Mucosa of gallbladder (tissue), 1 donor: ENCODE results near the gene NBPF3. TPM values are rescaled to one million over a fixed set of nuclear protein-coding genes. Genes with fewer than 3 reads are reported as not detected.
"Not testable (repeated sequence)": the region's sequence is repeated elsewhere in the genome, so short reads cannot be mapped to it uniquely, and the experiment has no call there.

ENCODE experiments used
- DNase-seq: peaks from one replicate; pipeline ENCODE4 v3.0.0-alpha.2; 2020; ENCODE audit warnings: low spot score
- total RNA-seq: library from RNA; stranded (reverse); gene quantifications from one replicate; pipeline ENCODE4 v1.2.1, GENCODE V29; 2021
- donor health status: DM: no; HTN: no; CAD: no.

The NBPF3 gene
- total RNA-seq, 1 donor from 2014 or later = 16.4 TPM

DNA sequence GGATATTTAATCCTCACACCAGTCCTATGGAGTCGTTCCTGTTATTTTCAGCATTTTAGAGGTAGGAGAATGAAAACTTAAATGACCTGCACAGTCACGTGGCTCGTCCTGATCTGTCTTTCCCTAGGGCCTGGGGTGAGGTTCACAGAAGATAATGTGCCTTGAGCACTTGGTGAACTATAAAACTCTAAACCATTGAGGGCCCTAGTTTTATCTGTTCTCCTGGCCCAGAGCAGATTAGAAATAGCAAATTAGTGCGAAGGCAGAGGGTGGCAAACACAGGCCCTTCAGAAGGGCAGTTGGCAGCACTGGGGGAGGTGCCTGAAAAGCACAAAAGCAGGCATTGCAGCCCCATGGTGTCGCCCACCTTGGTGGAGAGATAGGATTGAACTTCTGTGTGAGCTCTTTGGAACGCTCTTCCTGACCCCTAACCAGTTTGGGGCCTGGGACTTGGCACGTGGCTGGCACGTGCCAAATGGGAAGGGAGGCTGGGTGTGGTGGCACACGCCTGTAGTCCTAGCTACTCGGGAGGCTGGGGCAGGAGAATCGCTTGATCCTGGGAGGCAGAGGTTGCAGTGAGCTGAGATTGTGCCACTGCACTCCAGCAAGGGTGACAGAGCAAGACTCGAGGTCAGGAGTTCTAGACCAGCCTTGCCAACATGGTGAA, 1.2 kb upstream of the NBPF3 start:
- DNase-seq = not testable (repeated sequence)

GRCh38 chr1:21439345-21439720, 604 bp upstream of the NBPF3 start:
- no peak for DNase-seq

DNA sequence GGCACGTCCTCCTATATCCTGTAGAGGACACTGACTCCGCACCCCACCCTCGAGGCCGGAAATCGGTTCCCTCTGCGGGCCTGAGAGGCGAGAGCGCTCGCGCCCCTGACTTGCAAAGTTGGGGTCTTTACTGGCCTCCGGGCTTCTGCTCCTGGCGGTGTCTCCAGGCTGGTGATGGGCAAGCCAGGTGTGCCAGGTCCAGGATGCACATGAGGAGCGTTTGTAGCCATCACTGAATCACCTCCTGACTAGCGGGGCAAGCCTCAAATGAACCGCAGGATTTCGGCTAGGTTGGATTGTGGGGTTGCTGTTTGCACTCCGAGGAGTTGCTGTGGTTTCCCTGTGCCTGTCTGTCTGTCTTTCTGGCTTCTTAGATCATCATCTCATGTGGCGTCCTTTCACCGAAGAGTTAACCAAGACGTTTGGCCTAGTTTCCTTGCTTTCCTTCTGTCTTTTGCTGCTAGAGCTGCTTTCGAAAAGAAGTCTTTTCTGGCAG, 741 bp downstream of the NBPF3 start:
- DNase-seq = not testable (repeated sequence)

- DNase-seq = not testable (repeated sequence)
These were observed 6.7 kb downstream of the NBPF3 start for GRCh38 chr1:21446647-21447046.

GRCh38 chr1:21447311-21447710, 7.4 kb downstream of the NBPF3 start:
- DNase-seq = no peak

DNA sequence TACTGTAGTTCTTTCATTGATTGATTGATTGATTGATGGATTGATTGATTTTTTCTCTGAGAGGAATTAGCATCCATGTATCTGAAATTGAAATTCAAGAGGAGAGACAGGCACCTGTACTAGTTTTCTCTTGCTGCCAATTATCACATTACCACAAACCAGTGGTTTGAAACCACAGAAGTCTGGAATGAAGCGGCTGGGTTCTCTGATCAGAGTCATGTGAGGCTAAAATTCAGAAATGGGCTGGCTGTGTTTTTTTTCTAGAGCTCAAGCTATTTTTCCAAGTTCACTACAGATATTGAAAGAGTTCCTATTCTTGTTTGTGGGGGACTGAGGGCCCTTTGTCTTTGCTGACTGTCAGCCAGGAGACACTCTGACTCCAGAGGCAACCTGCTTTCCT, 10.0 kb downstream of the NBPF3 start:
- no peak for DNase-seq

- no peak for DNase-seq
These were observed 11.3 kb downstream of the NBPF3 start for GRCh38 chr1:21451212-21451611.

GRCh38 chr1:21451981-21452411, 12.1 kb downstream of the NBPF3 start:
- no peak for DNase-seq

DNA sequence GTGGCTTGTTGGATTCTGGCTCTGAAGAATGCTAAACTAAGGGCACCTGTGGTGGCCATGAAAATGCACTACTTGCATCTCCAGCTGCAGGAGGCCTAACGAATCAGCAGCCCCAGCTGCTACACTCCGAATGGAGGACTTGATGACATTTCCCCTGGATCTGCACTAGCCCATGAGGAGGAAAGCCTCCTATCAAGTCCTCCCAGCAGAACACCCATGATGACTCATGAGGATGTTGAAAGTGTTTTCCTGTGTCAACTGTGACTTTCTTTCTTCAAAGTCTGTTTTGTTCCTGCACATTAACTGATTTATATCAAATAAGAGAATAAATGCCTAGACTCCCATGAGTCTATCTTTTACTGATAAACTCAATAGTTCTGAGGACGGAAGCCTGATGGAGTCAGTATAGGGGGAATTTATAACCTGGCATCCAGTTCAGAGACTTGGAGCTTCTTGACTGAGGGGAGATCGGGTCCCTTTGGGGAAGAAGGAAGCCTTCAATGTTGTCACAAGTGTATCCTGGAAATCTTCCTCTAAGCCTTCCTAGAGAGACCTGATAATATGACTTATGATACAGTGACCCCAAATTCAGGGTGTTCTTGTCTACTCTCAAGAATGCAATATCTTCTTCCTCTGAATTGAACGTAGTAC, 14.2 kb downstream of the NBPF3 start:
- not testable (repeated sequence) for DNase-seq

DNA sequence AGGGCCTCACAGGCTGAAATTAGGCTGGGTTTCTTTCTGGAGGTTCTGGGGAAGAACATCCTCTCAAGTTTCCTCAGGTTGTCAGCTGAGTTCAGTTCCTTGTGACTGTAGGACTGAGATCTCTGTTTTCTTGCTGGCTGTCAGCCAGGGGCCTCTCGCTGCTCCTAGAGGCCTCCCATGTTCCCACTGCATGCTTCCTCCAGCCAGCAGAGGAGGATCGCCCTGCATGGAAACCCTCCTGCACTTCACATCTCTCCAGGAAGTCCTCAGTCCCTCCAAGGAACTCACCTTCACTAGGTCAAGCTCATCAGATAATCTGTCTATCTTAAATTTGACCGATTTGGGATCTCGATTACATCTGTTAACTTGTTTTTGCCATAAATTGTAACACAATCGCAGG, 15.0 kb downstream of the NBPF3 start:
- not testable (repeated sequence) for DNase-seq

- DNase-seq = no peak
These were observed 17.7 kb downstream of the NBPF3 start for GRCh38 chr1:21457654-21458053.

GRCh38 chr1:21465127-21465526, 25.2 kb downstream of the NBPF3 start:
- not testable (repeated sequence) for DNase-seq

DNA sequence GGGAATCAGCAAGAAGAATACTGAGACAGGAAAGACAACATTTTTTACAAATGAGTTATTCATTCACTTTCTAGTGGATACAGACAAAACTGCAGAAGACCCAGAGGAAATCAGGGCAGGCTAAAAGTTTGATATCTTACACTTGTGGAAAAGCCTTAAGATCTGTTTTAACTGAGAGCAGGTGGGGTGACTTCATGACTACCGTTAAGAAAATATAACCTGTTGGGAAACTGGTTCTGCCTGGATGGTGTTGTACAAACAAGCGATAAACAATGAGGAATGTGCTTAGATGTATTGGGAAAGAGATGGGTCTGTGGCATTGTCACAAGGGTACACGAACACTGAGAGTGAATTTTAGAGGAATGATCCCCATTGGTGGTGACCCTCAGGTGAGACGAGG, 28.0 kb downstream of the NBPF3 start:
- not testable (repeated sequence) for DNase-seq

DNA sequence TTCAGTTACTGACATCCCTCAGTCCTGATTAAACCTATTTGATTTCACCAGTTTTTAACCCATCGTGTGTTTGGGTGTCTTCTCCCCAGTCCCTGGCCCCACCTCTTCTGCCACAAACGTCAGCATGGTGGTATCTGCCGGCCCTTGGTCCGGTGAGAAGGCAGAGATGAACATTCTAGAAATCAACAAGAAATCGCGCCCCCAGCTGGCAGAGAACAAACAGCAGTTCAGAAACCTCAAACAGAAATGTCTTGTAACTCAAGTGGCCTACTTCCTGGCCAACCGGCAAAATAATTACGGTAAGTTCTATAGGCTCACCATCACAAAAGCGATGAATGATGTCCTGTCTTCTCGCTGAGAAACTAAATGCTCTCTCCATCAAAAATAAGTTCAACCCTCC, 28.7 kb downstream of the NBPF3 start:
- DNase-seq = no peak

DNA sequence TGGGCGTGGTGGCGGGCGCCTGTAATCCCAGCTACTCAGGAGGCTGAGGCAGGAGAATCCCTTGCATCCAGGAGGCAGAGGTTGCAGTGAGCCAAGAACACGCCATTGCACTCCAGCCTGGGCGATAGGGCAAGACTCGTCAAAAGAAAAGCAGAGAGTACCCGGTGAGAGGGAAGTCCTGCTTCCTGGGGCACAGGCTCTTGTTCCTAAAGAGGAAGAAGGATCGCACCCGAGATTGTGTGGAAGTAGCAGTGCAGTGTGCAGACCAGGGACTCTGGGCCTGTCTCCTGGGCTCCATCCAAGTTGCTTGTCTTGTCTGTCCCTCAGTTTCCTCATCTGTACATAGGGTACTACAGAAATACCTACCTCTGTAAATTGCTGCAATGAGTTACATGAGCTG, 29.6 kb downstream of the NBPF3 start:
- no peak for DNase-seq

DNA sequence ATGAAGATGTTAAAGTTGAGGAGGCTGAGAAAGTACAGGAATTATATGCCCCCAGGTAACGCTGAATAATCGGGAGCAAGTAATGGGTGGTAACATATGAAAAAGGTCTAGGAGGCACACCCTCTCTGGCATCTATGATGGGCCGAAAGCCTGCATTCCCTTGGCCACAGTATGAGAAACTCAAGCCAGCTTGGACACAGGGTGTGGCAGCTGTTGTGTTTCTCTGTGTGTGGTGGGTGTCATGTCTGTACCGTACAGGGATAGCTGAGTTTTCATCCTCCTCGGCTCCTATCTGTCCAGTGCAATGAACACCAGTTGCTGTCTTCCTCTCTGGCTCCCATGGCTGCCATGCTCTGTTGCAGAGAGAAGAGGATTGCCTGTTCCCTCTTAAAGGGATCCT, 32.9 kb downstream of the NBPF3 start:
- DNase-seq = no peak

DNA sequence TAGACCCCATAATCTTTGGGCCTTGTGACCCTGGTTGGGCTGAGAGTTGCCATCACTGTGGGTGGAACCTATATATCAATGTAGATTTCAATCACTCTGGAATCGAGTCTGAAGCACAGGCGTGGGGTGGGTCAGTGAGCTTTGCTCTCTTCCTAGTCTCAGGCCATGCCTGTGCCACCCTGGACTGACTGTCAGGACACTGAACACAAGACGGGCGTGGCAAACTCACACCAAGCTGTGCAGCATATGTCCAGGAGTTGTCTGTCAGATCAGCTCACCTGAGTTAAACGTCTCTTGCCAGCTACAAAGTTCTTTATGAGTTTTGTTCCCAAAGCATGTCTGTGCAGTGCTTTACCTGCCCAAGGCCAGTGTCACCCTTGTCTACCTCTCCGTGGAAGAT, 38.4 kb downstream of the NBPF3 start:
- DNase-seq = no peak

DNA sequence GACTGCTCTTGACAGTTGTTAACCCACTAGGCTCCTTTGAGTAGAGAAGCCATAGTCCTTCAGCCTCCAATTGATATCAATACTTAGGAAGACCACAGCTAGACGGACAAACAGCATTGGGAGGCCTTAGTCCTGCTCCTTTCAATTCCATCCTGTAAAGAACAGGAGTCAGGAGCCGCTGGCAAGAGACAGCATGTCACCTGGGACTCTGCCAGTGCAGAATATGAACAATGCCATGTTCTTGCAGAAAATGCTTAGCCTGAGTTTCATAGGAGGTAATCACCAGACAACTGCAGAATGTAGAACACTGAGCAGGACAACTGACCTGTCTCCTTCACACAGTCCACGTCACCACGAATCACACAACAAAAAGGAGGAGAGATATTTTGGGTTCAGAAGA, 43.9 kb downstream of the NBPF3 start:
- not testable (repeated sequence) for DNase-seq

- DNase-seq = no peak
These were observed 49.2 kb downstream of the NBPF3 start for GRCh38 chr1:21489146-21489545.

DNA sequence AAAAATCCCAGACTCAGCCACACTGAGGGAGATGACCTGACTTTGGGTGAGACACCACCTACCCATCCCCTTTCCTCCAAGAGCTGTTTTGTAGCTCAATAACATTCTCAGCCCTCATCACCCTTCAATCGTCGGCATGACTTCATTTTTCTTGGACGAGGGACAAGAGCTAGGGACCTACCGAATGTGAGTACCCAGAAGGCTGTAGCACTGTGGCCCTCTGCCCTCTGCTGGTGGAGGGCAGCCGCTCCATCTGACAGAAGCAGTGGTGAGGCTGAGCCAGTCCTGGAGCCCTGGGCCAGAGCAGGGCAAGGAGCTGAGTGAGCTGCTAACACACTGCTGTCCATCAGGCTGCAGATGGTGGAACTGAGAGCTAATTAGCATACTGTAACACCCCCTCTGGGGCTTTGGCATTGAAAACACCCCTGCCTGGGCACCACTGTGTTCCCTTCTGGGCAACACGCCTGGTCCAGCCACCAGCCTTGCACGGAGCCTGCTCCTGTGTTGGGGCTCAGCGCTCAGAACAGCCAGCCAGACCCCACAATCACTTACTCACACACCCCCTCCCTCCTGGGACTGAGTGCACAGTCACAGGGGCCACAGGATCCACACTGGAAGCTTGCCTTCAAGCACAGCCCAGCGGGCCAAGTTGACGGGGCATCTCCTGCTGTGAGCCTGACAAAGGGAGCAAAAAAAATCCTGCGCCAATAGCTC, 51.0 kb downstream of the NBPF3 start:
- no peak for DNase-seq

DNA sequence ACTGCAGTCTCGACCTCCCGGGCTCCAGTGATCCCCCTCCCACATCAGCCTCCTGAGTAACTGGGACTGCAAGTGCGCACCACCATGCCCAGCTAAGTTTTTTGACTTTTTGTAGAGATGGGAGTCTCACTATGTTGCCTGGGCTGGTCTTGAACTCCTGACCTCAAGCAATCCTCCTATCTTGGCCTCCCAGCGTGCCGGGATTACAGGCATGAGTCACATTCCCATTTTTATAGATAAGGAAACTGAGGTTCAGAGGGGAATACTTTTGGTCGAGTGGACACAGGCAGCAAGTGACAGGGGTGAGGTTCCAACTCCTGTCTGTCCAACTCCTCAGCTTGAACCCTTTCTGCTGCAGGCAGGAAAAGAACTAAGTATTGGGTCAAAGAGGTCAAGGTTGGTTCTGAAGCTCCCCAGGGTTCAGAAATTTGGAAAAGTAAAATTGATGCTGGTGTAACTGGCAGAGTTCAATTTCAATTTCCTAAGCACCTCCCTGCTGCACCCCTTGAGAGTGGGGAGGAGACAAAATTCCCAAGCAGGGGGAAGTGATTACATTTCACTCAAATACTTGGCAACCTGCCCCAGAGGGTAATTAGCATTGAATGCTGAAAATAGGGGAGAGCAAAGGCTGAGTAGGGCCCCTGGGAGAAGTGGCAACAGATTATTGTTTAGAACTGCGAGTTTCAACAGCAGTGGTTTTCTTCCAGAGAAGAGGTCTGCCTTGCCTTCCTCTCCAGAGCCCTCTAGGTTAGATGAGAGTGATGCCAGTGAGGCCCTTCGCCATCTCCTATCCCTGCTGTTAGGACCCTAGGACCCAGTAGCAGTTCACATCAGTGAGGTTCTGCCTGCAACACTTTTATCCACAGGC, 51.8 kb downstream of the NBPF3 start:
- DNase-seq = no peak

DNA sequence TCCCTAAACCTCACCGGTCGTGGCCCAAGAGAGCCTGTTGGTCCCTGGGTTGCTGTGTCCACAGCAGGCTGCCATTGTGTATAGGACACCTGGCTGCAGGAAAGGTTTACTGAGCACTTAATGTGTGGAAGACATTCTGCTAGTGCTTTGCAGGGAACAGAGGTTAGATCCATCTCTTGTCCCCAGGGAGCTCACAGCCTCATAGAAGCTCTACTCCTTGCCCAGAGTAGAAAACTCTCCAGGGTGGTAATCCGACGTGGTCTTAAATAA, 52.4 kb downstream of the NBPF3 start:
- no peak for DNase-seq
